GM12878 (cell line): ENCODE results near the gene ADAMTSL1. TPM values are rescaled to one million over a fixed set of nuclear protein-coding genes. Genes with fewer than 3 reads are reported as not detected.
A peak's percentile ranks its signal among the peaks of the same experiment; 100 is the strongest.

Experiments used
- ATAC-seq: fragments of 200-7000 bp; cut with Tn5 transposase; 3 replicates; pipeline ENCODE4 v1.9.1; 2020; ENCODE audit warnings: mild to moderate bottlenecking, moderate library complexity
- BruUV-seq: library from RNA; stranded (reverse); fragments of 400-500 nt; replicated peaks from 2 replicates; lab custom pipeline; 2021; lab: Mats Ljungman, UMichigan
- CTCF ChIA-PET: fragments of 300-600 bp; sonication (Branson Sonifier 250); formaldehyde crosslinking; extraction: SDS; loops from one replicate; lab custom pipeline; 2021; ENCODE audit warnings: inconsistent platforms; lab: Yijun Ruan, JAX
- POLR2A ChIA-PET: fragments of 350-600 bp; formaldehyde crosslinking; extraction: SDS; loops from one replicate; lab custom pipeline; 2021; ENCODE audit warnings: inconsistent platforms; lab: Charles Lee
- RAD21 ChIA-PET: fragments of 300-600 bp; sonication (Branson Sonifier 250); formaldehyde crosslinking; loops from one replicate; lab custom pipeline; 2023; ENCODE audit warnings: antibody characterized with exemption; ENCODE audit not compliant: unreplicated experiment; lab: Charles Lee
- SMC1A ChIA-PET: fragments of 300-600 bp; sonication (Branson Sonifier 250); formaldehyde crosslinking; loops from one replicate; lab custom pipeline; 2023; ENCODE audit not compliant: unreplicated experiment, uncharacterized antibody; lab: Charles Lee
- DNase-seq: peaks from one replicate; pipeline ENCODE4 v3.0.0-alpha.2; 2011; ENCODE audit warnings: low read depth, low spot score
- FAIRE-seq: peaks from 3 replicates; lab custom pipeline; 2011; peaks lifted over from hg19 to GRCh38; lab: Jason Lieb, UNC
- H2AFZ ChIP-seq: 2 replicates; pipeline ENCODE4 v1.6.0; 2011; ENCODE audit warnings: low read depth, low read length, control low read depth; ENCODE audit not compliant: control insufficient read depth
- H3K27ac ChIP-seq: 2 replicates; pipeline ENCODE4 v1.5.1; 2011; ENCODE audit warnings: control low read depth; ENCODE audit not compliant: control insufficient read depth, insufficient read depth
- H3K27me3 ChIP-seq, 2 experiments: replicated peaks in 1 of 2; 2 replicates each; pipeline versions ENCODE4 v1.6.0 to v1.6.1; 2011; ENCODE audit warnings: low read length in 1 of 2; ENCODE audit not compliant: control insufficient read depth in 2 of 2, insufficient read depth in 2 of 2
- H3K36me3 ChIP-seq, 2 experiments: 2 replicates each; pipeline ENCODE4 v1.5.1; 2011; ENCODE audit warnings: low read length in 1 of 2; ENCODE audit not compliant: control insufficient read depth in 2 of 2, insufficient read depth in 2 of 2
- H3K4me1 ChIP-seq: 2 replicates; pipeline ENCODE4 v1.6.1; 2011; ENCODE audit warnings: mild to moderate bottlenecking, low read length, moderate library complexity, mixed read lengths; ENCODE audit not compliant: control insufficient read depth, insufficient read depth
- H3K4me2 ChIP-seq: 2 replicates; pipeline ENCODE4 v1.6.0; 2011; ENCODE audit warnings: control low read depth; ENCODE audit not compliant: control insufficient read depth, insufficient read depth
- H3K4me3 ChIP-seq: fragments of 200-600 bp; sonication (generic); 2 replicates; pipeline ENCODE4 v1.5.1; 2016
- H3K79me2 ChIP-seq: 2 replicates; pipeline ENCODE4 v1.6.0; 2011; ENCODE audit warnings: low read length; ENCODE audit not compliant: control insufficient read depth, insufficient read depth
- H3K9ac ChIP-seq: 2 replicates; pipeline ENCODE4 v1.8.0; 2011; ENCODE audit warnings: low read length, control low read depth, mixed read lengths; ENCODE audit not compliant: control insufficient read depth, insufficient read depth
- H3K9me3 ChIP-seq: replicated peaks from 3 replicates; pipeline ENCODE4 v1.5.1; 2011; ENCODE audit warnings: mild to moderate bottlenecking, low read length; ENCODE audit not compliant: control insufficient read depth, insufficient read depth
- H4K20me1 ChIP-seq: 2 replicates; pipeline ENCODE4 v1.6.0; 2011; ENCODE audit not compliant: control insufficient read depth, insufficient read depth
- CREM ChIP-seq: IDR thresholded peaks from 2 replicates; pipeline ENCODE4 v1.6.1; 2014; ENCODE audit warnings: antibody characterized with exemption, low read depth
- DPF2 ChIP-seq: fragments of 450-650 bp; IDR thresholded peaks from 2 replicates; pipeline ENCODE4 v1.6.1; 2017; ENCODE audit warnings: mild to moderate bottlenecking
- ESRRA ChIP-seq: IDR thresholded peaks from 2 replicates; pipeline ENCODE4 v1.6.1; 2012; ENCODE audit warnings: mild to moderate bottlenecking, low read length, improper control_type of control experiment
- EZH2 ChIP-seq: IDR thresholded peaks from 2 replicates; pipeline ENCODE4 v1.6.1; 2012; ENCODE audit warnings: low read depth, mild to moderate bottlenecking, control low read depth, inconsistent platforms, low read length, borderline replicate concordance; ENCODE audit not compliant: control insufficient read depth
- GABPA ChIP-seq: IDR thresholded peaks from 2 replicates; pipeline ENCODE4 v1.6.1; 2014; ENCODE audit warnings: antibody characterized with exemption, low read depth, mild to moderate bottlenecking, inconsistent platforms
- GATAD2B ChIP-seq: fragments of 450-650 bp; conservative IDR thresholded peaks from 2 replicates; pipeline ENCODE4 v1.6.1; 2017; ENCODE audit warnings: low read depth, mild to moderate bottlenecking, moderate library complexity
- KAT2A ChIP-seq: conservative IDR thresholded peaks from 2 replicates; pipeline ENCODE4 v1.6.1; 2011; ENCODE audit warnings: low read depth, low read length; ENCODE audit not compliant: control insufficient read depth
- RB1 ChIP-seq: fragments of 450-650 bp; formaldehyde crosslinking; IDR thresholded peaks from 2 replicates; pipeline ENCODE4 v1.6.1; 2017; ENCODE audit warnings: mild to moderate bottlenecking, borderline replicate concordance
- SMC3 ChIP-seq: IDR thresholded peaks from 2 replicates; pipeline ENCODE4 v1.6.1; 2011; ENCODE audit warnings: low read length, improper control_type of control experiment, borderline replicate concordance
- SREBF1 ChIP-seq: IDR thresholded peaks from 2 replicates; pipeline ENCODE4 v1.6.1; 2012; ENCODE audit warnings: mild to moderate bottlenecking, low read length
- STAT3 ChIP-seq: IDR thresholded peaks from 2 replicates; pipeline ENCODE4 v1.6.1; 2011; ENCODE audit warnings: low read depth, low read length, improper control_type of control experiment
- TARDBP ChIP-seq: IDR thresholded peaks from 2 replicates; pipeline ENCODE4 v1.6.1; 2016; ENCODE audit warnings: borderline replicate concordance
- YBX1 ChIP-seq: fragments of 450-650 bp; IDR thresholded peaks from 2 replicates; pipeline ENCODE4 v1.6.1; 2016; ENCODE audit warnings: antibody characterized with exemption
- YY1 ChIP-seq: IDR thresholded peaks from 2 replicates; pipeline ENCODE4 v1.6.1; 2011; ENCODE audit warnings: low read depth, mild to moderate bottlenecking, low read length
- WGBS: methylation state at CpG from one replicate; pipeline ENCODE4 v1.1.6; 2016; ENCODE audit warnings: low lambda C conversion rate; ENCODE audit not compliant: insufficient replicate concordance, insufficient coverage; ENCODE audit errors: missing lambda C conversion rate; 5-methylcytosine and 5-hydroxymethylcytosine counted together
- in situ Hi-C: fragments of 300-500 bp; cut with MboI; formaldehyde crosslinking; loops from 9 replicates; pipeline ENCODE4 v1.14.3; 2018; ENCODE audit warnings: mixed read lengths
- intact Hi-C: fragments of 100-400 bp; cut with micrococcal nuclease; formaldehyde crosslinking; loops from one replicate; pipeline ENCODE4 v1.14.2; 2022; ENCODE audit not compliant: unreplicated experiment
- polyA plus RNA-seq, 11 experiments: library from polyadenylated mRNA; depleted of rRNA in 4 of 11; unstranded in 6 of 11; stranded (reverse) in 5 of 11; fragments of >200 nt; fragmentation: Nextera tagmentation in 4 of 11; fragmentation: Illumina TruSeq in 1 of 11; extraction: Ambion mirVana in 4 of 11; extraction: Trizol in 1 of 11; gene quantifications; 1 replicate in 1 of 11; 2 replicates in 10 of 11; pipeline versions ENCODE4 v1.2.1 to v1.2.3, GENCODE V29; 2011 to 2016; ENCODE audit warnings: inconsistent platforms in 2 of 11, missing spikeins in 2 of 11, low read depth in 1 of 11
- total RNA-seq, 4 experiments: library from RNA; depleted of rRNA in 3 of 4; stranded (reverse); fragments of >200 nt in 3 of 4; fragmentation: Illumina TruSeq in 1 of 4; extraction: Trizol in 1 of 4; gene quantifications; 2 replicates each; pipeline versions ENCODE4 v1.2.1 to v1.2.3, GENCODE V29; 2013 to 2021
- TF ChIP-seq, protein P1 (sequence below): fragments of 450-650 bp; formaldehyde crosslinking; IDR thresholded peaks from 2 replicates; pipeline ENCODE4 v1.5.0; 2022; ENCODE audit warnings: mild to moderate bottlenecking, missing genetic modification characterization
- TF ChIP-seq, protein P2 (sequence below): fragments of 450-650 bp; formaldehyde crosslinking; IDR thresholded peaks from 2 replicates; pipeline ENCODE4 v1.4.0; 2020; ENCODE audit warnings: mild to moderate bottlenecking, moderate library complexity
- TF ChIP-seq, protein P3 (sequence below): IDR thresholded peaks from 2 replicates; pipeline ENCODE4 v1.6.1; 2012; ENCODE audit warnings: low read depth, low read length, improper control_type of control experiment

ADAMTSL1 gene
- total and polyA plus RNA-seq, 10 of the 15 experiments (the other 5 are each of a cell fraction or from before 2014, with no cell fraction given) = 0.01 to 0.10 (median 0.07) TPM; not detected in 6

DNA sequence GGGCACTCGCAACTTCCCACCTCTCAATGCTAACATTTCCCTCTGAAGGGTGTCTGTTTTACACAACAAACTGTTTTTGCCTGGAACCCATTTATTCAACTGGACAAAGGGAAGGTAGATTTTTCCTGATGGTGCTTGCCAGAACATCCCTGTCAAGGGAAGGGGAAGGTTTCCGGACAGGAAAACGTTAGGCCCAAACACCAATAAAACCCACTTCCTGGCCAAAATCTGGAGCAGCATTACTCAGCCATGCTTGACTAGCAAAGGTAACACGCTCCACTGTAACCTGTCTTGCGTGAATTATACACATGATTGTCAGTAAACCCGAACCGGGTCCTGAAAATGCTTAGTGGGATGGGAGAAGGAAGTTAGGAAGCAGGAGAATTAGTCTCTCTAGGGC, 468.8 kb downstream of the ADAMTSL1 start (continued):
- TF ChIP-seq, protein P1, sequence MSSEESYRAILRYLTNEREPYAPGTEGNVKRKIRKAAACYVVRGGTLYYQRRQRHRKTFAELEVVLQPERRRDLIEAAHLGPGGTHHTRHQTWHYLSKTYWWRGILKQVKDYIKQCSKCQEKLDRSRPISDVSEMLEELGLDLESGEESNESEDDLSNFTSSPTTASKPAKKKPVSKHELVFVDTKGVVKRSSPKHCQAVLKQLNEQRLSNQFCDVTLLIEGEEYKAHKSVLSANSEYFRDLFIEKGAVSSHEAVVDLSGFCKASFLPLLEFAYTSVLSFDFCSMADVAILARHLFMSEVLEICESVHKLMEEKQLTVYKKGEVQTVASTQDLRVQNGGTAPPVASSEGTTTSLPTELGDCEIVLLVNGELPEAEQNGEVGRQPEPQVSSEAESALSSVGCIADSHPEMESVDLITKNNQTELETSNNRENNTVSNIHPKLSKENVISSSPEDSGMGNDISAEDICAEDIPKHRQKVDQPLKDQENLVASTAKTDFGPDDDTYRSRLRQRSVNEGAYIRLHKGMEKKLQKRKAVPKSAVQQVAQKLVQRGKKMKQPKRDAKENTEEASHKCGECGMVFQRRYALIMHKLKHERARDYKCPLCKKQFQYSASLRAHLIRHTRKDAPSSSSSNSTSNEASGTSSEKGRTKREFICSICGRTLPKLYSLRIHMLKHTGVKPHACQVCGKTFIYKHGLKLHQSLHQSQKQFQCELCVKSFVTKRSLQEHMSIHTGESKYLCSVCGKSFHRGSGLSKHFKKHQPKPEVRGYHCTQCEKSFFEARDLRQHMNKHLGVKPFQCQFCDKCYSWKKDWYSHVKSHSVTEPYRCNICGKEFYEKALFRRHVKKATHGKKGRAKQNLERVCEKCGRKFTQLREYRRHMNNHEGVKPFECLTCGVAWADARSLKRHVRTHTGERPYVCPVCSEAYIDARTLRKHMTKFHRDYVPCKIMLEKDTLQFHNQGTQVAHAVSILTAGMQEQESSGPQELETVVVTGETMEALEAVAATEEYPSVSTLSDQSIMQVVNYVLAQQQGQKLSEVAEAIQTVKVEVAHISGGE (CRISPR knock-in tag) = no peak
- no peak for TF ChIP-seq SREBF1
- no peak for TF ChIP-seq DPF2
- no peak for TF ChIP-seq RB1
- TF ChIP-seq YY1 = no peak
- TF ChIP-seq, all 136 proteins: peak for 0

DNA sequence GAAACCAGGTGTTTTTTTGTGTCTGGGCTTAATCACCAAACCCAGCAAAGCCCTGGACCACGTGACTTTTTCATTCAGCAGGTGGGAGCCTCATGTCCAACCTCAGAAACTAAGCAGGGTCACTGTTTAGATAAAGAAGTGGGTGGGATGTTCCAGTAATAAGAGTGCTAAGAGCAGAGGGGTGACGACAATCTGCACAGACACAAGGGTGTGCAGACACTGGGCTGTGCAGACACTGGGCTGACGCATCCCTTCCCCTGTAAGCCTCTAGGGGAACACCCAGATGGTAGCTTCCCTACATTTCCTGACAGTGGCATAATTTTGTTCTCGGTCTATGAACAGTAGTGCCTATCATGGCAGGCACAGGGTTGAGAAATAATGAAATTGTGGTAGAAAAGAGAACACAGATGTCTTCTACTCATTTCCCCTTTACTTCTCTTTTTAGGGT, 474.0 kb downstream of the ADAMTSL1 start:
- ATAC-seq (peak; percentile 55), DNase-seq (no peak), FAIRE-seq (no peak)
- SMC1A ChIA-PET = no interaction called here
- POLR2A ChIA-PET = no interaction called here
- in situ Hi-C loops (no loop called here), intact Hi-C loops (no loop called here)
- CTCF ChIA-PET = interaction anchor here (0.6 kb wide), 2 partner anchors 338 to 358 kb away, joined by 3 read pairs; no protein-coding TSS in a partner anchor
- RAD21 ChIA-PET = no interaction called here
- no peak overlapping the region for H2AFZ ChIP-seq
- H3K27me3 ChIP-seq = no peaks in the 10 kb centered on the region; a peak in 1 of 4 replicates
- H4K20me1 ChIP-seq = no peaks in the 10 kb centered on the region
- no TSS peak for BruUV-seq
- no peak overlapping the region for H3K27ac ChIP-seq
- no peaks in the 10 kb centered on the region for H3K79me2 ChIP-seq
- TF ChIP-seq EZH2 (no peak), TARDBP (no peak), GATAD2B (no peak), SREBF1 (no peak), YBX1 (no peak), GABPA (no peak), KAT2A (no peak), STAT3 (no peak), SMC3 (no peak), ESRRA (no peak), CREM (no peak)
- TF ChIP-seq, protein P2, sequence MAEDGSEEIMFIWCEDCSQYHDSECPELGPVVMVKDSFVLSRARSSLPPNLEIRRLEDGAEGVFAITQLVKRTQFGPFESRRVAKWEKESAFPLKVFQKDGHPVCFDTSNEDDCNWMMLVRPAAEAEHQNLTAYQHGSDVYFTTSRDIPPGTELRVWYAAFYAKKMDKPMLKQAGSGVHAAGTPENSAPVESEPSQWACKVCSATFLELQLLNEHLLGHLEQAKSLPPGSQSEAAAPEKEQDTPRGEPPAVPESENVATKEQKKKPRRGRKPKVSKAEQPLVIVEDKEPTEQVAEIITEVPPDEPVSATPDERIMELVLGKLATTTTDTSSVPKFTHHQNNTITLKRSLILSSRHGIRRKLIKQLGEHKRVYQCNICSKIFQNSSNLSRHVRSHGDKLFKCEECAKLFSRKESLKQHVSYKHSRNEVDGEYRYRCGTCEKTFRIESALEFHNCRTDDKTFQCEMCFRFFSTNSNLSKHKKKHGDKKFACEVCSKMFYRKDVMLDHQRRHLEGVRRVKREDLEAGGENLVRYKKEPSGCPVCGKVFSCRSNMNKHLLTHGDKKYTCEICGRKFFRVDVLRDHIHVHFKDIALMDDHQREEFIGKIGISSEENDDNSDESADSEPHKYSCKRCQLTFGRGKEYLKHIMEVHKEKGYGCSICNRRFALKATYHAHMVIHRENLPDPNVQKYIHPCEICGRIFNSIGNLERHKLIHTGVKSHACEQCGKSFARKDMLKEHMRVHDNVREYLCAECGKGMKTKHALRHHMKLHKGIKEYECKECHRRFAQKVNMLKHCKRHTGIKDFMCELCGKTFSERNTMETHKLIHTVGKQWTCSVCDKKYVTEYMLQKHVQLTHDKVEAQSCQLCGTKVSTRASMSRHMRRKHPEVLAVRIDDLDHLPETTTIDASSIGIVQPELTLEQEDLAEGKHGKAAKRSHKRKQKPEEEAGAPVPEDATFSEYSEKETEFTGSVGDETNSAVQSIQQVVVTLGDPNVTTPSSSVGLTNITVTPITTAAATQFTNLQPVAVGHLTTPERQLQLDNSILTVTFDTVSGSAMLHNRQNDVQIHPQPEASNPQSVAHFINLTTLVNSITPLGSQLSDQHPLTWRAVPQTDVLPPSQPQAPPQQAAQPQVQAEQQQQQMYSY = no peak
- TF ChIP-seq, protein P3, sequence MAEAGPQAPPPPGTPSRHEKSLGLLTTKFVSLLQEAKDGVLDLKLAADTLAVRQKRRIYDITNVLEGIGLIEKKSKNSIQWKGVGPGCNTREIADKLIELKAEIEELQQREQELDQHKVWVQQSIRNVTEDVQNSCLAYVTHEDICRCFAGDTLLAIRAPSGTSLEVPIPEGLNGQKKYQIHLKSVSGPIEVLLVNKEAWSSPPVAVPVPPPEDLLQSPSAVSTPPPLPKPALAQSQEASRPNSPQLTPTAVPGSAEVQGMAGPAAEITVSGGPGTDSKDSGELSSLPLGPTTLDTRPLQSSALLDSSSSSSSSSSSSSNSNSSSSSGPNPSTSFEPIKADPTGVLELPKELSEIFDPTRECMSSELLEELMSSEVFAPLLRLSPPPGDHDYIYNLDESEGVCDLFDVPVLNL = no peak
- no peaks in the 10 kb centered on the region for H3K4me1 ChIP-seq
- no peak overlapping the region for H3K4me3 ChIP-seq
- H3K9me3 ChIP-seq = no peaks in the 10 kb centered on the region
- H3K4me2 ChIP-seq = no peak overlapping the region
- no peaks in the 10 kb centered on the region for H3K36me3 ChIP-seq
- WGBS = 2% methylated on average over 4 of the region's 4 CpGs
- no peak overlapping the region for H3K9ac ChIP-seq
